Stimulated activated CD4-positive, alpha-beta T cell treated with anti-CD3 and anti-CD28 coated beads, Interleukin-1b, Interleukin-23, amount 100 ng/mL, for 48 hours (primary cell): ENCODE results near the gene OSM.
"Not testable (repeated sequence)": the region's sequence is repeated elsewhere in the genome, so short reads cannot be mapped to it uniquely, and the experiment has no call there.

ENCODE experiments used
- DNase-seq: peaks from one replicate; pipeline ENCODE4 v3.0.0-alpha.2; 2020

The OSM gene

DNA sequence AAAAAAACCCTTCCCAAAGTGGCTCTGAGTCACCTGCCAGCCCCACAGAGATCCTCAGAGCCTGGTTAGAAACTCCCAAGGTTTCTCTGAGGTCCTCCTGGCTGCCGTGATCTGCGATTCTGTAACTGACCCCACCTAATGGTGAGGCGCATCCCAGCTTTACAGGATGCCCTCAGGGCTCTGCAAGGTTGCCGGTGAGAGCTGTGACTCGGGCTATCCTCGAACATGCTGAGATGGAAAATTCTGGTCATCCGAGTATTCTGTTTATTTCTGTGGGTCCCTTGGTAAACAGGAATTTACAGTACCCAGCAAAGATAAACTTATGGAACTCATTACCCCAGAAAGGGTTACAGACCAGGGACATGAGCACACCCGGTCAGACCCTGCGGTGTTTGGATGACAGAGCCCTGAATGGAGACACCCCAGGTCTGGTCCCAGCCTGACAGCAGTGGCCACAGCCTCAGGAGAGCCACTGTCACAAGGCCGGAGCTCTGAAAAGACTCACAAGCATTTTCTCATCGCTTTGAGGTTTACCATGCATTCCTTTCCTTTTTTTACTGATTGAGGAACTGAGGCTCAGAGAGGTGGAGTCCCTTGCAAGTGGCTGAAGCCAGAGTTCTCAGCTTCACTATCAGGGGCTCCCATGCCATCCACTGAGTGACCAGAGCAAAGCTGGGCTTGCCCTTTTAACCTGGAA lies 42.3 kb downstream of the OSM start:
- DNase-seq: no peak

DNA sequence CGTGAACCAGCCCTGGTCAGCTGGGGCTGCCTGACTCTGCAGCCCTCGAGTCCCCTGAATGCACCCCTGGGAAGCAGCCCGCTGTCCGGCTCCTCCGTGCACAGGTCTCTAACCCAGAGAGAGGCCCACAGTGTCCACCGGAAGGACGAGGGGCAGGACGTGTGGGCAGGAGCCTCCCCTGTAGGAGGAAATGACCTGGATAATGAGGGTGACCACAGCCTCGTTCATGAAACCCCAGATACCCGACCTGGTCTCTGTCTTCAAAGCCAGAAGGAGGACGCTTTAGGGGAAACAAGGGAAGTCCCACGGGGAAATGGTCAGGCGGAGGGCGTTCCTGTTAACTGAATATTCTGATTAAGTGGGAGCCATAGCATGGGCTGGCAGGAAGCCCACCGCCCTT lies 43.3 kb downstream of the OSM start:
- DNase-seq: no peak

- no peak for DNase-seq
These were observed 44.3 kb downstream of the OSM start for GRCh38 chr22:30222321-30222720.

GRCh38 chr22:30221121-30221992 lies 45.3 kb downstream of the OSM start:
- peak; percentile 37 for DNase-seq

DNA sequence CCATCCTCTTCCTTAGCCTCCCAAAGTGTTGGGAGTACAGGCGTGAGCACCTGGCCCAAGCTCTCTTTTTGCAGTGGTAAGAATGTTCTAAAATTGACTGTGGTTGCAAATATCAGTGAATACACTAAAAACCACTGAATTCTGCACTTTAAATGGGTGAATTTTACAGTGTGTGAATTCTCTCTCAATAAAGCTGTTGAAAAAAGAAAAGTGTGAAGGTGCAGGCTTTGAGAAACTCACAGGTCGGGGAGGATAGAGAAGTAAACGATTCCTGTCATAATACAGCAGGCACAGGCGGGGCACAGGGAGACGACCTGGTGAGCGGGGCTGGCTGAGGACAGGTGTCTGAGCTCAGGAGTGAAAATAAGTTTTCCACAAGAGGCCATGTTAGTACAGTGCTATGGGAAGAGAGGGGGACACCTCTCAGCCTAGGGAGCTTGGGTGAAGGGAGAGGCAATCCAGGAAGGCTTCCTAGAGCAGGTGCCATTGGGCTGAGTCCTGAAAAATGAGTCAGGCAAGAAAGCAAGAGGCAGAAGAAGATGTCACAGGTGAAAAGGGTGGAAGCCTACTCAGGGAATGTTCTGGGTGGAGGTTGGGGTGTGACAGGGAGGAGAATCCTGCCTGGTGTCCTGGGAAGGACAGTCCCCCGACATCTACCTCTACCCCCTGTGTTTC lies 46.2 kb downstream of the OSM start:
- DNase-seq: no peak

GRCh38 chr22:30219668-30220278 lies 46.9 kb downstream of the OSM start:
- DNase-seq: no peak

GRCh38 chr22:30219049-30219654 lies 47.5 kb downstream of the OSM start:
- no peak for DNase-seq

GRCh38 chr22:30217698-30218560 lies 48.7 kb downstream of the OSM start:
- no peak for DNase-seq

- DNase-seq: no peak
These were observed 49.9 kb downstream of the OSM start for GRCh38 chr22:30216710-30217109.

DNA sequence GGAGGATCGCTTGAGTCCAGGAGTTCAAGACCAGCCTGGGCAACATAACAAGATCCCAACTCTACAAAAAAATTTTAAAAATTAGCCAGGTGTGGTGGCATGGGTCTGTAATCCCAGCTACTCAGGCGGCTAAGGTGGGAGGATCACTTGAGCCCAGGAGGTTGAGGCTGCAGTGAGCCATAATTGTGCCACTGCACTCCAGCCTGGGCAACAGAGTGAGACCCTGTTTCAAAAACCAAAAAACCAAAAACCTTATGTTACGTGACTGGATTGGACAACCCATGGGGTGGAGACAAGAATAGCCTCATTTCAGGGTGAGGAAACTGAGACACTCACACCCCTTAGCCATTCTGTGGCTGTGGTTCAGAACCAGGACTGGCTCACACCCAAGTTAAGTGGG lies 50.4 kb downstream of the OSM start:
- DNase-seq: not testable (repeated sequence)

DNA sequence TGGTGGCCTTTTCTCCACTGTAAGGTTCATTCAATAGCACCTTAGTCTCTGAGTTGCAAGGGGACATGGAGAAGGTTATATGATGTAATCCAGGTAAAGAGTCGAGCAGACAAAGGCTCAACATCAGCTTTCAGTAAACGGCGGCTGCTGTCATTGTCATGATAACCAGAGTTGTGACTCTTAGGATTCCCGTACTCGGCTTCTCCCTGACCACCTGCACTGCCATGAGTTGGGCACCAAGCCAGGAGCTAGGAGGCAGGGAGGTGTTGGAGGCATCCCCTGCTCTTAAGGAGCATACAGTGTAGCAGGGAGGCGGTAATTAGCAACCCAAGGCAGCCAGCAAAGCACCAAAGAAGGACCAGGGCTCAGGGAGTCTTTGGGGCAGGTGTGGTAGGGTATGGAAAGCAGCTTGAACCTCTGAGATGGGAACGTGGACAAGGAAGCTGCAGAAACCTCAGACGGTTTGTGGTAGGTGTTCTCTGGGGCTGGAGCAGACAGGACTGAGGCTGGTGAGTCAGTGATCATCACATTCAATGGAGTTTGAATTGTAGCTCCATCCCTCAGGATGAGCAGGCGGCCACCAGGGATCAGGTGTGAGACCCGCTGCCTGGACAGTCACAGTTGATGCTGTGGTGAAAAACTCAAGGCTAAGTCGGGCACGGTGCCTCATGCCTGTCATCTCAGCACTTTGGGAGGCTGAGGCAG lies 51.8 kb downstream of the OSM start:
- no peak for DNase-seq

DNA sequence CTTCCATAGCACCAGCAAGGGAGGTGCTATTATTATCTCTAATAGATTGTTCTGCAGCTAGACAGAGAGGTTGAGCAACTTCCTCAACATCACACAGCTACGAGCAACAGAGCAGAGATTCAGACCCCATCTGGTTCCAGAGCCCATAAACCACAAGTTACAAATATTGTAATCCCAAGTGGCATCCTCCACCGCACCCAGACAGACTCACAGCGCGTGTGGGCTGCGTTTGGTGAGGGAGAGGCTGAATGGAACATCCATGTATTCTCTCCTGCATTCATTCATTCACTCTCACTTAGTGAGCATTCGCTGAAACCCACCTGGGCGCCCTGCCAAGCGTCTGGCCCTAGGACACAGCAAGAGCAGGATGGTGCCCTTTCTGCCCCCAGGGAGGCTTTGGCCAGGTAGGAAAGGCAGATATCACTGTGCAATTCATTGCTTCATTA lies 53.6 kb downstream of the OSM start:
- DNase-seq: no peak
